CD14-positive monocyte (primary cell): ENCODE results near the gene NRXN3. TPM values are rescaled to one million over a fixed set of nuclear protein-coding genes. Genes with fewer than 3 reads are reported as not detected.

Experiments used
- DNase-seq, 3 donors: peaks; one replicate each; pipeline ENCODE4 v3.0.0-alpha.2; 2011 to 2022
- H2AFZ ChIP-seq: 2 replicates; pipeline ENCODE4 v1.6.0; 2012; ENCODE audit warnings: mild to moderate bottlenecking, low read depth, low read length, inconsistent platforms; ENCODE audit not compliant: insufficient read depth, poor library complexity, severe bottlenecking
- H3K27ac ChIP-seq, 2 donors: 1 replicate in 1 of 2; 2 replicates in 1 of 2; pipeline ENCODE4 v1.5.1; 2012 to 2013; ENCODE audit warnings: low read length in 2 of 2, control low read depth in 1 of 2, inconsistent platforms in 1 of 2, low read depth in 1 of 2, mild to moderate bottlenecking in 1 of 2
- H3K27me3 ChIP-seq, 2 donors: one replicate each; pipeline versions ENCODE4 v1.6.0 to v1.6.1; 2011 to 2013; ENCODE audit warnings: low read length in 2 of 2; ENCODE audit not compliant: control insufficient read depth in 2 of 2, insufficient read depth in 2 of 2
- H3K36me3 ChIP-seq, 2 donors: replicated peaks in 1 of 2; 1 replicate in 1 of 2; 2 replicates in 1 of 2; pipeline versions ENCODE4 v1.5.1 to v1.6.1; 2012 to 2013; ENCODE audit warnings: low read length in 2 of 2, control low read depth in 1 of 2, inconsistent platforms in 1 of 2, mild to moderate bottlenecking in 1 of 2; ENCODE audit not compliant: insufficient read depth in 2 of 2, control insufficient read depth in 1 of 2
- H3K4me1 ChIP-seq, 2 donors: 1 replicate in 1 of 2; 2 replicates in 1 of 2; pipeline versions ENCODE4 v1.5.1 to v1.6.1; 2012 to 2013; ENCODE audit warnings: low read length in 2 of 2, control low read depth in 1 of 2, inconsistent platforms in 1 of 2, mild to moderate bottlenecking in 1 of 2, moderate library complexity in 1 of 2; ENCODE audit not compliant: insufficient read depth in 2 of 2, control insufficient read depth in 1 of 2
- H3K4me2 ChIP-seq: replicated peaks from 2 replicates; pipeline ENCODE3; 2012; ENCODE audit warnings: low read length, moderate library complexity, mild to moderate bottlenecking; ENCODE audit not compliant: poor library complexity, severe bottlenecking; ENCODE audit errors: extremely low read depth
- H3K4me3 ChIP-seq, 3 experiments: fragments of 200-600 bp in 1 of 3; sonication (generic) in 1 of 3; replicated peaks in 1 of 3; 1 replicate in 2 of 3; 2 replicates in 1 of 3; pipeline ENCODE4 v1.5.1; 2011 to 2013; ENCODE audit warnings: low read length in 3 of 3, mild to moderate bottlenecking in 3 of 3, control low read depth in 2 of 3, low read depth in 2 of 3, inconsistent platforms in 1 of 3, moderate library complexity in 1 of 3
- H3K79me2 ChIP-seq: 2 replicates; pipeline ENCODE4 v1.6.0; 2012; ENCODE audit warnings: mild to moderate bottlenecking, control low read depth, inconsistent platforms, low read length, moderate library complexity; ENCODE audit not compliant: insufficient read depth
- H3K9ac ChIP-seq: 2 replicates; pipeline ENCODE4 v1.6.0; 2017; ENCODE audit warnings: low read length, mild to moderate bottlenecking; ENCODE audit not compliant: insufficient read depth, poor library complexity, severe bottlenecking
- H3K9me3 ChIP-seq, 2 donors: replicated peaks in 1 of 2; 1 replicate in 1 of 2; 2 replicates in 1 of 2; pipeline versions ENCODE4 v1.5.1 to v1.6.1; 2012 to 2013; ENCODE audit warnings: low read length in 2 of 2, control low read depth in 1 of 2; ENCODE audit not compliant: control insufficient read depth in 1 of 2, insufficient read depth in 1 of 2
- H4K20me1 ChIP-seq: 2 replicates; pipeline ENCODE4 v1.6.0; 2012; ENCODE audit warnings: mild to moderate bottlenecking, low read length, control low read depth, moderate library complexity; ENCODE audit not compliant: insufficient read depth
- H3K27ac Mint-ChIP-seq, 7 donors: one replicate each; pipeline ENCODE4 v1.8.0; 2020; ENCODE audit warnings: mild to moderate bottlenecking in 7 of 7, mixed read lengths in 7 of 7, moderate library complexity in 6 of 7, inconsistent platforms in 2 of 7
- H3K27me3 Mint-ChIP-seq, 3 donors: one replicate each; pipeline ENCODE4 v1.8.0; 2021 to 2022; ENCODE audit warnings: low read depth in 3 of 3, mild to moderate bottlenecking in 3 of 3, mixed read lengths in 3 of 3, moderate library complexity in 3 of 3, inconsistent platforms in 1 of 3
- H3K36me3 Mint-ChIP-seq, 2 donors: one replicate each; pipeline ENCODE4 v1.8.0; 2020; ENCODE audit warnings: mixed read lengths in 2 of 2, inconsistent platforms in 1 of 2, mild to moderate bottlenecking in 1 of 2
- H3K4me1 Mint-ChIP-seq: one replicate; pipeline ENCODE4 v1.8.0; 2020; ENCODE audit warnings: mild to moderate bottlenecking, mixed read lengths
- H3K4me3 Mint-ChIP-seq, 2 donors: one replicate each; pipeline ENCODE4 v1.8.0; 2020; ENCODE audit warnings: mild to moderate bottlenecking in 2 of 2, mixed read lengths in 2 of 2, moderate library complexity in 1 of 2
- H3K9me3 Mint-ChIP-seq, 7 donors: one replicate each; pipeline ENCODE4 v1.8.0; 2020 to 2022; ENCODE audit warnings: mixed read lengths in 7 of 7, mild to moderate bottlenecking in 6 of 7, moderate library complexity in 6 of 7, inconsistent platforms in 2 of 7
- CTCF ChIP-seq: fragments of 200-600 bp; IDR thresholded peaks from one replicate; pipeline ENCODE4 v1.8.0; 2022; ENCODE audit warnings: antibody characterized with exemption, mild to moderate bottlenecking
- WGBS: methylation state at CpG from one replicate; pipeline ENCODE4 v1.1.5; 2013; ENCODE audit warnings: missing lambda C conversion rate; ENCODE audit not compliant: insufficient coverage; 5-methylcytosine and 5-hydroxymethylcytosine counted together
- intact Hi-C, 2 donors: fragments of 100-400 bp; cut with micrococcal nuclease; formaldehyde crosslinking; loops; one replicate each; pipeline versions ENCODE4 v1.15.0 to v1.15.1; 2023
- polyA plus RNA-seq, 3 donors: library from polyadenylated mRNA; depleted of rRNA in 1 of 3; unstranded in 2 of 3; stranded (reverse) in 1 of 3; fragments of 300-500 nt in 2 of 3; fragments of >200 nt in 1 of 3; fragmentation: Illumina TruSeq in 2 of 3; gene quantifications; 1 replicate in 2 of 3; 2 replicates in 1 of 3; pipeline ENCODE4 v1.2.3, GENCODE V29; 2012 to 2021

NRXN3 gene
- polyA plus RNA-seq, 3 donors: not detected

GRCh38 chr14:78974691-78975090, 804.5 kb downstream of the NRXN3 start:
- no peaks in the 10 kb centered on the region for H3K36me3 Mint-ChIP-seq
- Histone ChIP-seq H3K27me3 (no peaks in the 10 kb centered on the region), H3K4me2 (no peak overlapping the region), H2AFZ (no peak overlapping the region), H3K4me3 (no peak overlapping the region), H3K36me3 (no peaks in the 10 kb centered on the region), H3K4me1 (no peaks in the 10 kb centered on the region), H4K20me1 (no peaks in the 10 kb centered on the region), H3K9ac (no peak overlapping the region), H3K27ac (no peak overlapping the region), H3K79me2 (no peaks in the 10 kb centered on the region), H3K9me3 (no peaks in the 10 kb centered on the region)
- no peaks in the 10 kb centered on the region for H3K4me1 Mint-ChIP-seq
- intact Hi-C loops: loop anchor here in 1 of 2 donors (10.0 kb wide), 1 partner anchor 1870 kb away; no protein-coding TSS in a partner anchor
- DNase-seq: no peak
- TF ChIP-seq CTCF: no peak
- H3K27me3 Mint-ChIP-seq: peaks cover 0 to 3% (median 2%) of the 10 kb centered on the region in 3 donors
- peaks cover 0 to 2% (median 0%) of the 10 kb centered on the region in 7 donors for H3K9me3 Mint-ChIP-seq
- H3K27ac Mint-ChIP-seq: no peak overlapping the region
- no peak overlapping the region for H3K4me3 Mint-ChIP-seq
- 83% methylated on average over 1 of the region's 3 CpGs for WGBS

- no peak overlapping the region for H3K27ac Mint-ChIP-seq
- peaks cover 0 to 5% (median 2%) of the 10 kb centered on the region in 3 donors for H3K27me3 Mint-ChIP-seq
- TF ChIP-seq CTCF: no peak
- no peak overlapping the region for H3K4me3 Mint-ChIP-seq
- no peaks in the 10 kb centered on the region for H3K9me3 ChIP-seq
- no peaks in the 10 kb centered on the region for H4K20me1 ChIP-seq
- WGBS: 71% methylated on average over 1 of the region's 3 CpGs
- H3K9me3 Mint-ChIP-seq: peaks cover 0 to 2% (median 0%) of the 10 kb centered on the region in 7 donors
- no peaks in the 10 kb centered on the region for H3K79me2 ChIP-seq
- DNase-seq: no peak
- intact Hi-C loops: loop anchor here in 1 of 2 donors (10.0 kb wide), 1 partner anchor 1869 kb away; no protein-coding TSS in a partner anchor
- H3K27ac ChIP-seq: no peak overlapping the region
- no peak overlapping the region for H2AFZ ChIP-seq
- H3K9ac ChIP-seq: no peak overlapping the region
- no peaks in the 10 kb centered on the region for H3K36me3 Mint-ChIP-seq
- no peak overlapping the region for H3K4me2 ChIP-seq
- H3K36me3 ChIP-seq: no peaks in the 10 kb centered on the region
- H3K4me1 ChIP-seq: no peaks in the 10 kb centered on the region
- H3K27me3 ChIP-seq: no peaks in the 10 kb centered on the region
- no peaks in the 10 kb centered on the region for H3K4me1 Mint-ChIP-seq
- no peak overlapping the region for H3K4me3 ChIP-seq
These were observed 805.6 kb downstream of the NRXN3 start for GRCh38 chr14:78975734-78976133.
